GM06990 (cell line): ENCODE results near the gene LEMD3.

ENCODE experiments used
- DNase-seq: peaks from one replicate; pipeline ENCODE4 v3.0.0-alpha.2; 2011; ENCODE audit not compliant: insufficient read length; ENCODE audit errors: extremely low read depth
- H3K27me3 ChIP-seq: replicated peaks from 2 replicates; pipeline ENCODE4 v1.6.0; 2011; ENCODE audit warnings: low read length; ENCODE audit not compliant: control insufficient read depth, insufficient read depth
- H3K36me3 ChIP-seq: 2 replicates; pipeline ENCODE4 v1.5.1; 2011; ENCODE audit warnings: low read length; ENCODE audit not compliant: control insufficient read depth, insufficient read depth
- H3K4me3 ChIP-seq: replicated peaks from 2 replicates; pipeline ENCODE4 v1.5.1; 2011; ENCODE audit warnings: low read depth, mild to moderate bottlenecking, control low read depth, low read length
- CTCF ChIP-seq: IDR thresholded peaks from 2 replicates; pipeline ENCODE4 v1.5.1; 2011; ENCODE audit warnings: low read length, control low read depth, mild to moderate bottlenecking, inconsistent platforms; ENCODE audit not compliant: insufficient read depth, poor library complexity, severe bottlenecking

LEMD3 gene

DNA sequence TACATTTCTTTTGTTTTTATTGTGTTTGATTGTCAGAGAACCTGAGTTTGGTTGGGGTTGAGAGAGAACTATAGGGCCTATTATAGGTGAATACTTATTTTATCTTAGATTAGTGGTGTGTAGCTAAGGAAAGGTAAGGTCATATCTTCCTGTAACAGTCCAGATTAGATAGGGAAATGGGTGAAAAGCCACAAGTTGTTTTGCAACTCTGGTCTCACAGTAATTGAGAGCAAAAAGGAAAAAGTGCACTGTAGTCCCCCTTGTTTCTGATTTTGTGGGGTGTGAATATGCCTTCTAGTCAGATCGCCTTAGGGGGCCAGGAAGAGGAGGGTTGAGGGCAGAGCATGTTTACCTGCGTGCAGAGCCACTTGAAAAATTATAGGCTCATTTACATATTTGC lies 118.0 kb downstream of the LEMD3 start:
- Histone ChIP-seq H3K4me3 (no peak overlapping the region), H3K27me3 (no peaks in the 10 kb centered on the region), H3K36me3 (no peaks in the 10 kb centered on the region)
- TF ChIP-seq CTCF: no peak
- no peak for DNase-seq

- H3K4me3 ChIP-seq: no peak overlapping the region
- no peaks in the 10 kb centered on the region for H3K27me3 ChIP-seq
- TF ChIP-seq CTCF: no peak
- DNase-seq: no peak
- H3K36me3 ChIP-seq: no peaks in the 10 kb centered on the region
Measured at GRCh38 chr12:65292241-65292640, 122.9 kb downstream of the LEMD3 start.

DNA sequence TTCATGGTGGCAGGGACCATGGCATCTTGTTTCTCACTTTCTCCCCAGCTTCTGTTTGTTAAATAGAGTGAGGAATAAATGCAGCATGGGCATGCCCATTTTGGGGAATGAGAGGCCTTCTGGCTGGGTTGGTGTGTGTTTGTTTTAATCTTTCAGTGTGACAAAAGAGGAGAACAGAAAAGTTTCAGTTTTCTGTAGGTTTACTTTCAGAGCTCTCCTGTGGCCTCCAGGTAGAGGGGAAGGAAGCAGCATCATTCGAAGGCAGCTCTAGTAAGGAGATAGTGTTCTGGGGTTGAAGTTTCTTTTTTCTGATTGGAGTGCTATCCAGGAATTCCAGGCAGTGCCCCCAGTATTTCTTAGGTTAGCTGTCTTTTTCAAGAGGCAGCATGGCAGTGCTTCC lies 124.4 kb downstream of the LEMD3 start:
- TF ChIP-seq CTCF: no peak
- Histone ChIP-seq H3K27me3 (no peaks in the 10 kb centered on the region), H3K4me3 (no peak overlapping the region), H3K36me3 (no peaks in the 10 kb centered on the region)
- no peak for DNase-seq

DNA sequence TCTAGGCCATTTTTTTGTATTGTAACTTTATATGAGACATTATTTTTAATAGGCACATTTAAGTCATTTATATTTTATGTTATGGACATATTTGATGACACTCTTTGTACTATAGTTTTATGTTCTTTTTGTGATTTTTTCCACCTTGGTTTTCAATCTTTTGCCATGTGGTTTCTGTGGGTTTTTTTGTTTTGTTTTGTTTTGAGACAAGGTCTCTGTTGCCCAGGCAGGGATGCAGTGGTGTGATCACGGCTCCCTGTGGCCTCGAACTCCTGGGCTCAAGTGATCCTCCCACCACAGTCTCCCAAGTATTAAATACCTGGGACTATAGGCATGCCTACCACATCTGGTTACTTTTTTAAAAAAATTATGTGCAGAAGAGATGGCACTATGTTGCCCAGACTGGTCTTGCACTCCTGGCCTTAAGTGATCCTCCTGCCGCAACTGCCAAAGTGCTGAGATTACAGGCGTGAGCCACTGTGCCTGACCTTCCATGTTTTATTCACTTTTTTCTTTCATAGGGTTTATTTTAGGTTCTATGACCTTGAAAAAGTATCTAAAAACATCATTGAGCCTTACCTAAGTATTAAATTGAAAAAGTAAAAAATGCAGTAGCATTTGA lies 125.4 kb downstream of the LEMD3 start:
- H3K27me3 ChIP-seq: no peaks in the 10 kb centered on the region
- no peak overlapping the region for H3K4me3 ChIP-seq
- no peak for TF ChIP-seq CTCF
- DNase-seq: no peak
- no peaks in the 10 kb centered on the region for H3K36me3 ChIP-seq

DNA sequence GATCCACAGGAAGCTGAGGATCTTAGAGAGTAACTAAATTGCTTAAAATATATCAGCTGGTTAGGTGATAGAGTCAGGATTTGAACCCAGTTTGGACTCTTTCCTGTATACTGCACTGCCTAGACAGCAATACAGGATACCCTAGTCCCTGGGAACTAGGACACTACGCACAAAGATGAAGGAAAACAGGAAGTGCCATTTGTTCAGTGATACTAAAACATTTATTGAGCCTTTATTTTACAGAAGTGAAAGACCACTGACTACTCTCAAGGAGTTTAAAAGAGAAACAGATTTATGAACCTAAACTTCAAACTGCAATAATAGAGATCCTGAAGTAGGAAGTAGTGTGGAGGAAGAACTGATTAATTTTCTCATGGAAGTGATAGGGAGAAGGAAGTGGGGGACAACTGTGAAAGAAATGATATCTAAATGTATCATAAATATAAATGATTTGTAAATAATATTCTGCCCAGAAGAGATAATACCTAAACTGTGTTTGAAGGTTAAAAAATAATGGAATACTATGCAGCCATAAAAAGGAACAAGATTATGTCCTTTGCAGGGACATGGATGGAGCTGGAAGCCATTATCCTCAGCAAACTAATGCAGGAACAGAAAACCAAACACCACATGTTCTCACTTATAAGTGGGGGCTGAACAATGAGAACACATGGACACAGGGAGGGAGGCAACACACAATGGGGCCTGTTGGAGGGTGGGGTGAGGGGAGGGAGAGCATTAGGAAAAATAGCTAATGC lies 127.3 kb downstream of the LEMD3 start:
- no peak overlapping the region for H3K4me3 ChIP-seq
- H3K36me3 ChIP-seq: no peaks in the 10 kb centered on the region
- no peak for TF ChIP-seq CTCF
- no peaks in the 10 kb centered on the region for H3K27me3 ChIP-seq
- DNase-seq: no peak
